ENCODE data around the gene KIAA0513.

- no peak for TF ChIP-seq CTCF (IDR thresholded peaks at IDR 0.05)
- no peak for TF ChIP-seq POLR2A (IDR thresholded peaks at IDR 0.05)
Observed at GRCh38 chr16:85029981-85030401, 2.4 kb downstream of the KIAA0513 start.

All from heart left ventricle (tissue), 13 donors.